ENCODE results near the gene EXOC4.

GRCh38 chr7:133240302-133240701, 12.6 kb upstream of the EXOC4 start:
- TF ChIP-seq POLR2A (IDR thresholded peaks at IDR 0.05; ENCODE audit: low read depth) (no peak), CTCF (IDR thresholded peaks at IDR 0.05) (no peak), EP300 (IDR thresholded peaks at IDR 0.05) (no peak)
